HCT116 (cell line): ENCODE data around the gene CRACDL. TPM values are rescaled to one million over a fixed set of nuclear protein-coding genes. Genes with fewer than 3 reads are reported as not detected.

Source experiments
- ATAC-seq: fragments of 200-7000 bp; cut with Tn5 transposase; 2 replicates; pipeline ENCODE4 v1.9.1; 2020; ENCODE audit warnings: mild to moderate bottlenecking, moderate library complexity
- BruUV-seq: library from RNA; stranded (reverse); fragments of 400-500 nt; replicated peaks from 2 replicates; lab custom pipeline; 2021; lab: Mats Ljungman, UMichigan
- CTCF ChIA-PET: fragments of 300-600 bp; sonication (Branson Sonifier 250); formaldehyde crosslinking; loops from one replicate; lab custom pipeline; 2021; ENCODE audit warnings: antibody characterized with exemption; lab: Charles Lee
- POLR2A ChIA-PET: fragments of 300-600, 350-600 bp; sonication (Branson Sonifier 250); formaldehyde crosslinking; loops from one replicate; lab custom pipeline; 2021; ENCODE audit warnings: antibody characterized with exemption; lab: Charles Lee
- RAD21 ChIA-PET, 2 experiments: fragments of 300-600 bp; sonication (Branson Sonifier 250); formaldehyde crosslinking; loops; one replicate each; lab custom pipeline; 2023; ENCODE audit warnings: low total read pairs in 2 of 2; ENCODE audit not compliant: uncharacterized antibody in 2 of 2, unreplicated experiment in 2 of 2, low non-redundant PET in 1 of 2; lab: Charles Lee
- DNase-seq: peaks from one replicate; pipeline ENCODE4 v3.0.0-alpha.2; 2010; ENCODE audit warnings: low read depth, low spot score
- H2AFZ ChIP-seq: fragments of 200-600 bp; shearing (Covaris generic), sonication (generic); 2 replicates; pipeline ENCODE4 v1.6.1; 2017; ENCODE audit warnings: low read depth, mixed run types, mixed read lengths, antibody characterized with exemption, low read length; ENCODE audit not compliant: poor library complexity, severe bottlenecking
- H3K27ac ChIP-seq: 2 replicates; pipeline ENCODE4 v1.5.1; 2012; ENCODE audit warnings: low read depth, low read length
- H3K27me3 ChIP-seq: fragments of 200-600 bp; sonication (generic); 2 replicates; pipeline ENCODE4 v1.6.1; 2016; ENCODE audit warnings: mixed run types, low read length, mixed read lengths; ENCODE audit not compliant: insufficient read depth
- H3K36me3 ChIP-seq, 2 experiments: fragments of 200-500 bp in 1 of 2; fragments of 200-600 bp in 1 of 2; sonication (Bioruptor generic) in 1 of 2; sonication (generic) in 1 of 2; 2 replicates each; pipeline versions ENCODE4 v1.5.1 to v1.6.1; 2014 to 2016; ENCODE audit warnings: low read length in 2 of 2, inconsistent platforms in 1 of 2, mixed read lengths in 1 of 2, mixed run types in 1 of 2; ENCODE audit not compliant: insufficient read depth in 2 of 2, control insufficient read depth in 1 of 2
- H3K4me1 ChIP-seq, 2 experiments: fragments of 200-600 bp in 1 of 2; sonication (generic) in 1 of 2; 2 replicates each; pipeline versions ENCODE4 v1.5.1 to v1.6.1; 2012 to 2017; ENCODE audit warnings: low read length in 2 of 2, inconsistent platforms in 1 of 2, mild to moderate bottlenecking in 1 of 2, mixed read lengths in 1 of 2, mixed run types in 1 of 2, moderate library complexity in 1 of 2; ENCODE audit not compliant: insufficient read depth in 2 of 2, control insufficient read depth in 1 of 2
- H3K4me2 ChIP-seq: fragments of 200-600 bp; sonication (generic); 2 replicates; pipeline ENCODE4 v1.6.1; 2017; ENCODE audit warnings: mixed run types, low read length, mixed read lengths
- H3K4me3 ChIP-seq, 2 experiments: fragments of 200-600 bp in 1 of 2; sonication (generic) in 1 of 2; replicated peaks in 1 of 2; 2 replicates each; pipeline ENCODE4 v1.5.1; 2011 to 2016; ENCODE audit warnings: low read length in 2 of 2, control low read depth in 1 of 2, low read depth in 1 of 2, mild to moderate bottlenecking in 1 of 2, mixed read lengths in 1 of 2, mixed run types in 1 of 2
- H3K79me2 ChIP-seq: fragments of 200-600 bp; sonication (generic); 2 replicates; pipeline ENCODE4 v1.6.1; 2017; ENCODE audit warnings: mild to moderate bottlenecking, mixed run types, low read length, moderate library complexity, mixed read lengths; ENCODE audit not compliant: insufficient read depth
- H3K9ac ChIP-seq: fragments of 200-600 bp; sonication (generic); 2 replicates; pipeline ENCODE4 v1.6.1; 2016; ENCODE audit warnings: low read length, mixed read lengths
- H3K9me2 ChIP-seq: fragments of 200-600 bp; sonication (generic), shearing (Covaris generic); 2 replicates; pipeline ENCODE4 v1.6.1; 2017; ENCODE audit warnings: mixed run types, mild to moderate bottlenecking, moderate library complexity; ENCODE audit not compliant: insufficient read depth
- H3K9me3 ChIP-seq, 2 experiments: fragments of 200-500 bp in 1 of 2; fragments of 200-600 bp in 1 of 2; sonication (Bioruptor generic) in 1 of 2; sonication (generic) in 1 of 2; 2 replicates each; pipeline ENCODE4 v1.6.1; 2014 to 2017; ENCODE audit warnings: low read length in 2 of 2, mixed read lengths in 2 of 2, inconsistent platforms in 1 of 2, low read depth in 1 of 2, mild to moderate bottlenecking in 1 of 2, mixed run types in 1 of 2, moderate library complexity in 1 of 2; ENCODE audit not compliant: control insufficient read depth in 1 of 2, insufficient read depth in 1 of 2
- H4K20me1 ChIP-seq: fragments of 200-600 bp; sonication (generic), shearing (Covaris generic); 2 replicates; pipeline ENCODE4 v1.6.1; 2017; ENCODE audit warnings: mixed run types, mild to moderate bottlenecking, moderate library complexity; ENCODE audit not compliant: insufficient read depth
- CBX3 ChIP-seq: IDR thresholded peaks from 2 replicates; pipeline ENCODE4 v1.6.1; 2012; ENCODE audit warnings: low read depth
- CEBPB ChIP-seq: IDR thresholded peaks from 2 replicates; pipeline ENCODE4 v1.6.1; 2012; ENCODE audit warnings: low read depth
- EGR1 ChIP-seq: IDR thresholded peaks from 2 replicates; pipeline ENCODE4 v1.6.1; 2012; ENCODE audit warnings: low read depth
- ELF1 ChIP-seq: IDR thresholded peaks from 2 replicates; pipeline ENCODE4 v1.6.1; 2012; ENCODE audit warnings: low read depth, borderline replicate concordance
- EZH2 ChIP-seq: fragments of 200-600 bp; sonication (generic); IDR thresholded peaks from 2 replicates; pipeline ENCODE4 v1.6.1; 2017; ENCODE audit warnings: antibody characterized with exemption, mixed run types
- EZH2phosphoT487 ChIP-seq: fragments of 200-600 bp; IDR thresholded peaks from 2 replicates; pipeline ENCODE4 v1.6.1; 2018; ENCODE audit warnings: antibody characterized with exemption, borderline replicate concordance
- JUND ChIP-seq: IDR thresholded peaks from 2 replicates; pipeline ENCODE4 v1.6.1; 2012
- MAX ChIP-seq: IDR thresholded peaks from 2 replicates; pipeline ENCODE4 v1.6.1; 2012
- POLR2AphosphoS5 ChIP-seq: IDR thresholded peaks from 2 replicates; pipeline ENCODE4 v1.6.1; 2011; ENCODE audit warnings: mild to moderate bottlenecking, low read depth, low read length, moderate library complexity
- REST ChIP-seq: IDR thresholded peaks from 2 replicates; pipeline ENCODE4 v1.6.1; 2012; ENCODE audit warnings: low read depth
- SIN3A ChIP-seq: IDR thresholded peaks from 2 replicates; pipeline ENCODE4 v1.6.1; 2012; ENCODE audit warnings: low read depth
- SRF ChIP-seq: IDR thresholded peaks from 2 replicates; pipeline ENCODE4 v1.6.1; 2012; ENCODE audit warnings: low read depth
- TCF7L2 ChIP-seq: IDR thresholded peaks from 2 replicates; pipeline ENCODE4 v1.7.0; 2011; ENCODE audit warnings: borderline replicate concordance, inconsistent platforms; ENCODE audit not compliant: insufficient read depth, insufficient read length; ENCODE audit errors: extremely low read depth
- YY1 ChIP-seq: IDR thresholded peaks from 2 replicates; pipeline ENCODE4 v1.6.1; 2011; ENCODE audit warnings: low read length, low read depth, moderate library complexity, mild to moderate bottlenecking; ENCODE audit not compliant: insufficient replicate concordance; ENCODE audit errors: extremely low read depth
- ZFX ChIP-seq: fragments of 450-650 bp; IDR thresholded peaks from 2 replicates; pipeline ENCODE4 v1.6.1; 2017
- ZNF274 ChIP-seq: fragments of 200-500 bp; sonication (Bioruptor generic); IDR thresholded peaks from 2 replicates; pipeline ENCODE4 v1.6.1; 2014; ENCODE audit warnings: mild to moderate bottlenecking, low read depth, low read length, inconsistent platforms
- intact Hi-C: fragments of 100-400 bp; cut with micrococcal nuclease; formaldehyde crosslinking; loops from 2 replicates; pipeline ENCODE4 v1.10.0; 2022
- total RNA-seq: library from RNA; stranded (reverse); gene quantifications from one replicate; pipeline ENCODE4 v1.2.1, GENCODE V29; 2021; ENCODE audit not compliant: unreplicated experiment
- TF ChIP-seq, protein P1 (sequence below): IDR thresholded peaks from 2 replicates; pipeline ENCODE4 v1.6.1; 2012
- TF ChIP-seq, protein P2 (sequence below), 3 experiments: fragments of 200-600 bp in 1 of 3; sonication (generic) in 1 of 3; IDR thresholded peaks in 2 of 3; conservative IDR thresholded peaks in 1 of 3; 2 replicates each; pipeline ENCODE4 v1.5.1; 2012 to 2017; ENCODE audit warnings: low read depth in 2 of 3, low read length in 2 of 3, antibody characterized with exemption in 1 of 3, borderline replicate concordance in 1 of 3, control low read depth in 1 of 3, mild to moderate bottlenecking in 1 of 3, mixed read lengths in 1 of 3, mixed run types in 1 of 3, moderate library complexity in 1 of 3; ENCODE audit not compliant: insufficient read depth in 1 of 3

Gene CRACDL
- total RNA-seq, 1 experiment from 2014 or later = 1.1 TPM

- CTCF ChIA-PET = no interaction called here
- H3K4me1 ChIP-seq = peaks cover 0 to 17% of the 10 kb centered on the region in 2 experiments; a peak in 2 of 4 replicates
- no peaks in the 10 kb centered on the region for H3K27me3 ChIP-seq
- no peak overlapping the region for H3K4me2 ChIP-seq
- H2AFZ ChIP-seq = no peak overlapping the region
- no peaks in the 10 kb centered on the region for H3K9me2 ChIP-seq
- no peaks in the 10 kb centered on the region for H4K20me1 ChIP-seq
- no peaks in the 10 kb centered on the region for H3K9me3 ChIP-seq
- RAD21 ChIA-PET = no interaction called here
- H3K4me3 ChIP-seq = no peak overlapping the region
- POLR2A ChIA-PET = no interaction called here
- H3K79me2 ChIP-seq = no peaks in the 10 kb centered on the region
- ATAC-seq = no peak
- H3K9ac ChIP-seq = no peak overlapping the region
- intact Hi-C loops = no loop called here
- no peak for TF ChIP-seq EZH2
- no peak for TF ChIP-seq EGR1
- TF ChIP-seq TCF7L2 = no peak
- no peak for TF ChIP-seq CBX3
- no peak for TF ChIP-seq JUND
- TF ChIP-seq, protein P1, sequence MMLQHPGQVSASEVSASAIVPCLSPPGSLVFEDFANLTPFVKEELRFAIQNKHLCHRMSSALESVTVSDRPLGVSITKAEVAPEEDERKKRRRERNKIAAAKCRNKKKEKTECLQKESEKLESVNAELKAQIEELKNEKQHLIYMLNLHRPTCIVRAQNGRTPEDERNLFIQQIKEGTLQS = no peak
- no peak for TF ChIP-seq CEBPB
- TF ChIP-seq SIN3A = no peak
- TF ChIP-seq ZNF274 = no peak
- TF ChIP-seq, protein P2, sequence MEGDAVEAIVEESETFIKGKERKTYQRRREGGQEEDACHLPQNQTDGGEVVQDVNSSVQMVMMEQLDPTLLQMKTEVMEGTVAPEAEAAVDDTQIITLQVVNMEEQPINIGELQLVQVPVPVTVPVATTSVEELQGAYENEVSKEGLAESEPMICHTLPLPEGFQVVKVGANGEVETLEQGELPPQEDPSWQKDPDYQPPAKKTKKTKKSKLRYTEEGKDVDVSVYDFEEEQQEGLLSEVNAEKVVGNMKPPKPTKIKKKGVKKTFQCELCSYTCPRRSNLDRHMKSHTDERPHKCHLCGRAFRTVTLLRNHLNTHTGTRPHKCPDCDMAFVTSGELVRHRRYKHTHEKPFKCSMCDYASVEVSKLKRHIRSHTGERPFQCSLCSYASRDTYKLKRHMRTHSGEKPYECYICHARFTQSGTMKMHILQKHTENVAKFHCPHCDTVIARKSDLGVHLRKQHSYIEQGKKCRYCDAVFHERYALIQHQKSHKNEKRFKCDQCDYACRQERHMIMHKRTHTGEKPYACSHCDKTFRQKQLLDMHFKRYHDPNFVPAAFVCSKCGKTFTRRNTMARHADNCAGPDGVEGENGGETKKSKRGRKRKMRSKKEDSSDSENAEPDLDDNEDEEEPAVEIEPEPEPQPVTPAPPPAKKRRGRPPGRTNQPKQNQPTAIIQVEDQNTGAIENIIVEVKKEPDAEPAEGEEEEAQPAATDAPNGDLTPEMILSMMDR (IDR thresholded peaks at IDR 0.05 in 2 of 3, conservative IDR thresholded peaks at IDR 0.05 in 1 of 3; ENCODE audit: borderline replicate concordance in 1 of 3, insufficient read depth in 1 of 3, low read depth in 2 of 3, low read length in 2 of 3) = no peak
- TF ChIP-seq POLR2AphosphoS5 = no peak
- TF ChIP-seq EZH2phosphoT487 = no peak
- TF ChIP-seq MAX = no peak
- no peak for TF ChIP-seq SRF
- no peak for TF ChIP-seq YY1
- no peak for TF ChIP-seq ZFX
- no peak for TF ChIP-seq ELF1
- no peak for TF ChIP-seq REST
- H3K27ac ChIP-seq = no peak overlapping the region
- DNase-seq = no peak
- no peaks in the 10 kb centered on the region for H3K36me3 ChIP-seq
- BruUV-seq = no TSS peak
Observed at GRCh38 chr2:98761909-98762308, 174.1 kb downstream of the CRACDL start.
